ENCODE results near the gene HSD17B1. TPM values are rescaled to one million over a fixed set of nuclear protein-coding genes. Genes with fewer than 3 reads are reported as not detected.

Gene HSD17B1
- total RNA-seq, 2 experiments from 2014 or later: 0.35 to 0.41 TPM

Small RNAs within 50 kb of the gene (microRNA-seq; reads per million reads assigned to microRNA genes)
- gene MIR5010 (ENCODE audit: borderline replicate concordance): 3.2 reads per million

Other genes with a start within 250 kb of the HSD17B1 start
- gene STAT3, start 164.5 kb upstream of the HSD17B1 start, total RNA-seq: 100 to 1,000 TPM; 332 to 345 TPM
- gene CAVIN1, start 129.7 kb upstream of the HSD17B1 start, total RNA-seq: 1 to 10 TPM; 4.2 to 4.4 TPM
- 10 to 100 TPM; 13.3 to 15.9 TPM for gene ATP6V0A1, start 94.0 kb upstream of the HSD17B1 start, total RNA-seq
- gene NAGLU, start 16.7 kb upstream of the HSD17B1 start, total RNA-seq: 10 to 100 TPM in 1 of 2 experiments, 1 to 10 TPM in 1; 9.7 to 12.5 TPM
- gene COASY, start 9.2 kb downstream of the HSD17B1 start, total RNA-seq: 100 to 1,000 TPM in 1 of 2 experiments, 10 to 100 TPM in 1; 83.3 to 105 TPM
- gene MLX, start 14.2 kb downstream of the HSD17B1 start, total RNA-seq: 10 to 100 TPM; 38.7 to 40.7 TPM
- gene PSMC3IP, start 24.8 kb downstream of the HSD17B1 start, total RNA-seq: 10 to 100 TPM; 27.0 to 28.9 TPM
- gene RETREG3, start 56.5 kb downstream of the HSD17B1 start, total RNA-seq: 10 to 100 TPM; 28.3 to 30.9 TPM
- 100 to 1,000 TPM in 1 of 2 experiments, 10 to 100 TPM in 1; 76.1 to 102 TPM for gene TUBG1, start 56.8 kb downstream of the HSD17B1 start, total RNA-seq
- 1 to 10 TPM; 9.0 to 9.2 TPM for gene TUBG2, start 106.4 kb downstream of the HSD17B1 start, total RNA-seq
- gene PLEKHH3, start 124.1 kb downstream of the HSD17B1 start, total RNA-seq: under 1 TPM; 0.73 to 0.97 TPM
- under 1 TPM; 0.18 to 0.37 TPM for gene CCR10, start 128.9 kb downstream of the HSD17B1 start, total RNA-seq
- gene CNTNAP1, start 129.6 kb downstream of the HSD17B1 start, total RNA-seq: 1 to 10 TPM; 1.2 to 1.4 TPM
- gene EZH1, start 192.1 kb downstream of the HSD17B1 start, total RNA-seq: 10 to 100 TPM; 28.6 to 29.5 TPM
- gene RAMP2, start 208.3 kb downstream of the HSD17B1 start, total RNA-seq: not detected
- 10 to 100 TPM; 62.5 to 64.0 TPM for gene VPS25, start 220.5 kb downstream of the HSD17B1 start, total RNA-seq
- under 1 TPM; 0.42 to 0.64 TPM for gene WNK4, start 227.7 kb downstream of the HSD17B1 start, total RNA-seq
- gene COA3, start 245.8 kb downstream of the HSD17B1 start, total RNA-seq: 10 to 100 TPM; 30.1 to 31.4 TPM
- not detected for gene CNTD1, start 245.9 kb downstream of the HSD17B1 start, total RNA-seq